AG10803 (cell line): ENCODE results near the gene AOX1.
A peak's percentile ranks its signal among the peaks of the same experiment; 100 is the strongest.
"Not testable (repeated sequence)": the region's sequence is repeated elsewhere in the genome, so short reads cannot be mapped to it uniquely, and the experiment has no call there.

ENCODE experiments used
- DNase-seq: peaks from one replicate; pipeline ENCODE4 v3.0.0; 2010; ENCODE audit warnings: low read depth
- H3K4me3 ChIP-seq: 2 replicates; pipeline ENCODE4 v1.5.1; 2011; ENCODE audit warnings: mild to moderate bottlenecking, low read length, control low read depth
- CTCF ChIP-seq: conservative IDR thresholded peaks from 2 replicates; pipeline ENCODE4 v1.5.1; 2011; ENCODE audit warnings: mild to moderate bottlenecking, low read length, control low read depth, inconsistent platforms

Gene AOX1

GRCh38 chr2:200600549-200601225 is 14.9 kb downstream of the AOX1 start:
- TF ChIP-seq CTCF, result no peak
- DNase-seq, result no peak
- no peak overlapping the region for H3K4me3 ChIP-seq

GRCh38 chr2:200602584-200602983 is 16.8 kb downstream of the AOX1 start:
- no peak overlapping the region for H3K4me3 ChIP-seq
- DNase-seq, result no peak
- TF ChIP-seq CTCF, result no peak

GRCh38 chr2:200603972-200604371 is 18.2 kb downstream of the AOX1 start:
- H3K4me3 ChIP-seq, result no peak overlapping the region
- DNase-seq, result peak; percentile 74
- TF ChIP-seq CTCF, result no peak

- no peak for TF ChIP-seq CTCF
- no peak overlapping the region for H3K4me3 ChIP-seq
- peak; percentile 58 for DNase-seq
These were observed 18.9 kb downstream of the AOX1 start for GRCh38 chr2:200604571-200605255.

- TF ChIP-seq CTCF, result no peak
- H3K4me3 ChIP-seq, result no peak overlapping the region
- DNase-seq, result no peak
These were observed 22.7 kb downstream of the AOX1 start for GRCh38 chr2:200608341-200609027.

- peak overlapping the region; percentile 39 for H3K4me3 ChIP-seq
- peak; percentile 94 for DNase-seq
- TF ChIP-seq CTCF, result no peak
These were observed 23.3 kb downstream of the AOX1 start for GRCh38 chr2:200609028-200609614.

- not testable (repeated sequence) for H3K4me3 ChIP-seq, DNase-seq
These were observed 24.4 kb downstream of the AOX1 start for GRCh38 chr2:200610217-200610616.
